Measurements from ENCODE around the gene CLK3.
"Not testable (repeated sequence)": the region's sequence is repeated elsewhere in the genome, so short reads cannot be mapped to it uniquely, and the experiment has no call there.

The CLK3 gene

DNA sequence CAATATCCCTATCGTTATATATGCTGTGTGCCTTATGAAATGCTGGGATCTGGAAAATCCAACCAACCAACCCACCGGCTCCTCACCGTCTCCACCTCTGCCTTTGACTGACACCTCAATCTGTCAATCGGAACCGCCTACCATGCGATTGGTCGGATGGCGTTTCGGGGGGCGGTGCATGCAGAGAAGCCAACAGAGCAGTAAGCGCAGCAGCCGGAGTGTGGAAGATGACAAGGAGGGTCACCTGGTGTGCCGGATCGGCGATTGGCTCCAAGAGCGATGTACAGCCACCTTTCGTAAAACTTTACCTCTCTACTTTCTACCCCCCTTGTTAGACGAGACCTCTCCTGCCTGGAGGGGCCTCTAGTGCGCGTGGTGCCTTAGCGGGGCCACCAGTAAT lies 6.3 kb downstream of the CLK3 start:
- DNase-seq = no peak

DNA sequence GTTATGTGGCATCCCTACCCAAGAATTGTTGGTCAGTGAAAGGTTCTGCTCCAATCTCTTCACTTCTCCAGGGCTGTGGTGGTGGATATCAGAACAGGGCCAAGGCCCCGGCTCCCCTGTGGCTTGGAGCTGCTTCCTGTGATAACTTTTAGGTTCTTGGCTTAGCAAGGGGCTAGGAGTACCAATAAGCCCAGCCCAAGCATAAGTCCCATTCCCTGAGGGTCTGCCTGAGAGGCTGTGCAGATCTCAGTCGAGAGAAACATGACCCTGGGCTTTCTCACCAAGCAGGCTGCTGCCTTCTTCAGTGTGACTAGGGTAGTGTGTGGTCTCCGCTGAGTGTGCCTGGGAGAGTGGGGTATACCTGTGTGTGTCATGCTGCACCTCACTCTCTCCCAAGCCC lies 7.1 kb downstream of the CLK3 start:
- DNase-seq = no peak

- no peak for DNase-seq
These were observed 8.5 kb downstream of the CLK3 start for GRCh38 chr15:74624020-74624602.

DNA sequence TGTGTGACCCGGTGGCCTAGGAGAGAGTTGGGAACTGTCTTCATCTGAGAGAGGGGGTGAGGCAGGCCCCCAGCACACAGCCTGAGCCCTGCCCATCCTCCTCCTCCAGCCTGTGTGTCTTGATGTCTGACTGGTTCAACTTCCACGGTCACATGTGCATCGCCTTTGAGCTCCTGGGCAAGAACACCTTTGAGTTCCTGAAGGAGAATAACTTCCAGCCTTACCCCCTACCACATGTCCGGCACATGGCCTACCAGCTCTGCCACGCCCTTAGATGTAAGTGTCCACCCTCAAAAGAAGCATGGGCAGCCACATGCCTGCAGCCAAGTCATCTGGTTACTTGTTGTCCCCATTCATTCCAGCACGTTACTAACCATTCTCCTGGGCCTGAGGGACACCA lies 10.1 kb downstream of the CLK3 start:
- no peak for DNase-seq

DNA sequence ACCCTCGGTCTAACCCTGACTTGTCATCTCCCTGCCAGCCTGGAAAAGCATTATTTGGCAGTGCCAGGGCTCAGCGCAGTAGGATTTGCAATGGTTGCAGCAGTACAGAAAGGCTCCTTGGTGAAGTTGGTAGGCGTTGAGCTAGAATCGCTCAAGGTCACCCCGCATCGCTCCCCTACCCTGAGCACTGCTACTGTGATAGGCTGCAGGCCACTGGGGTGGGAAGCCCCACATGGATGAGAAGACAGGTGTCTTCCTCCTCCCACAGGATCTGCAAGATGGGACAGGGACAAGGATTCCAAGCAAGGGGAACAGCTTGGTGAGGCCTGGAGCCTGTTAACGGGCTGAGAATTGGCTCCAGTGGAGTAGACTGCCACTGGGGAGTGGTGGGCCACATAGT lies 10.7 kb downstream of the CLK3 start:
- no peak for DNase-seq

DNA sequence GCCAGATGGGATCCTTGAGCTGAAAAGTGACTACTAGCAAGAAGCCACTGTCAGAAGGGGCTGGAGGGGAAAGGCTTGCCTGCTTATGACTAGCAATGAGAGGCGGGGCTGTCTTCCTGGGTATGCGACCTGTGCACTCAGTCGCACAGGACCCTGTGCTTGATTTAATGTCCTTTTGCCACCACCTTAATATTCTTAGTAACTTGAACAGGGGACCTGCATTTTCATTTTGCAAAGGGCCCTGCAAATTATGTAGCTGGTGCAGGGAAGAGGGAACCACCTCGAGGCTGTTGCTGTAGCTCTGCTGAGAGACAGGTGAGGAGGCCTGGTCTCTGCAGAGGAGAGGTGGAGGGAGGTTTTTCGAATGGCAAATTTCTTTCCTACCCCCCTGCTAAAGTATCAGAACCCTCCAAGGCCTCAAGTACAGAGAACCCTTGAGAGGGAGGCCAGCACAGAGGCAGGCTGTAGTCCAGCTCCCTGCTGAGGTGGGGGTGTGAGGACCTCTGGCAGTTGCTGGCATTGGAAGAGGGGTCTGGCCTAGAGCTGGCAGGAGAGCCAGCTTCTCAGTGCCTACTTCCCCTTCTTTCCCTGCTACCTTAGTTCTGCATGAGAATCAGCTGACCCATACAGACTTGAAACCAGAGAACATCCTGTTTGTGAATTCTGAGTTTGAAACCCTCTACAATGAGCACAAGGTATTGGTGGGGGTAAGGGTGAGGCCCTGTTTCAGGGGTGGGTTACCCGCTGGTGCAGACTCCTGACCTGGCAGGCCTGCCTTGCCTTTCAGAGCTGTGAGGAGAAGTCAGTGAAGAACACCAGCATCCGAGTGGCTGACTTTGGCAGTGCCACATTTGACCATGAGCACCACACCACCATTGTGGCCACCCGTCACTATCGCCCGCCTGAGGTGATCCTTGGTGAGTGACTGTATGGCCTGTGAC lies 11.4 kb downstream of the CLK3 start:
- no peak for DNase-seq

DNA sequence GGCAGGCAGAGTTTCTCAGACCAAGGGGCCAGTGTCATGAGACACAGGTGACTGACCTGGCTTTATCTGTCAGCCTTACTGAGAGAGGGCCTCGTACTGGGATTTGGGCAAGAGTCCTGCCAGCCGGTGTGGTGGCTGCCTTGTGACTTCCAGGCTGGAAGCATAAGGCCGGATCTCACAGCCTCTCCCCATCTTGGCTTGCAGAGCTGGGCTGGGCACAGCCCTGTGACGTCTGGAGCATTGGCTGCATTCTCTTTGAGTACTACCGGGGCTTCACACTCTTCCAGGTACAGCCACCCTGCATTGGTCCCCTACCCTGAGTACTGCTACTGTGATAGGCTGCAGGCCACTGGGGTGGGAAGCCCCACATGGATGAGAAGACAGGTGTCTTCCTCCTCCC lies 12.1 kb downstream of the CLK3 start:
- no peak for DNase-seq

GRCh38 chr15:74628199-74628598 lies 12.6 kb downstream of the CLK3 start:
- DNase-seq = no peak

DNA sequence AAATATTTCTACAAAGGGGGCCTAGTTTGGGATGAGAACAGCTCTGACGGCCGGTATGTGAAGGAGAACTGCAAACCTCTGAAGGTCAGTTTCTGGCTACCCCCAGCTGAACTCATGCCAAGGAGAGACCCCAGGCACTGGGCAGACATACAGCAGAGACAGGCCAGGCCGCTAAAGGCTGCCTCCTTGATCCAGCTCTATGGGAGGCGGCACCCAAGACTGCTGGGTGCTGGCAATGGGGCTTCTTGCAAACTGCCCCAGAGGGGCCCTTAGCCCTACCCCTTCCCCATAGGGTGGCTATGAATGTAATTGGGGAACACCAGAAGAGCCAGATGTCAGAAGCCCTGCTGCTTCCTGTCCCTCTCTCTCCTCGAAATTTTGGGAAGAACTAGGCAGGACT lies 13.3 kb downstream of the CLK3 start:
- no peak for DNase-seq

DNA sequence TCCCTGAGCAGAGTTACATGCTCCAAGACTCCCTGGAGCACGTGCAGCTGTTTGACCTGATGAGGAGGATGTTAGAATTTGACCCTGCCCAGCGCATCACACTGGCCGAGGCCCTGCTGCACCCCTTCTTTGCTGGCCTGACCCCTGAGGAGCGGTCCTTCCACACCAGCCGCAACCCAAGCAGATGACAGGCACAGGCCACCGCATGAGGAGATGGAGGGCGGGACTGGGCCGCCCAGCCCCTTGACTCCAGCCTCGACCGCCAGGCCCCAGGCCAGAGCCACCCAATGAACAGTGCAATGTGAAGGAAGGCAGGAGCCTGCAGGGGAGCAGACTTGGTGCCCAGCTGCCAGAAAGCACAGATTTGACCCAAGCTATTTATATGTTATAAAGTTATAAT lies 14.1 kb downstream of the CLK3 start:
- not testable (repeated sequence) for DNase-seq

DNA sequence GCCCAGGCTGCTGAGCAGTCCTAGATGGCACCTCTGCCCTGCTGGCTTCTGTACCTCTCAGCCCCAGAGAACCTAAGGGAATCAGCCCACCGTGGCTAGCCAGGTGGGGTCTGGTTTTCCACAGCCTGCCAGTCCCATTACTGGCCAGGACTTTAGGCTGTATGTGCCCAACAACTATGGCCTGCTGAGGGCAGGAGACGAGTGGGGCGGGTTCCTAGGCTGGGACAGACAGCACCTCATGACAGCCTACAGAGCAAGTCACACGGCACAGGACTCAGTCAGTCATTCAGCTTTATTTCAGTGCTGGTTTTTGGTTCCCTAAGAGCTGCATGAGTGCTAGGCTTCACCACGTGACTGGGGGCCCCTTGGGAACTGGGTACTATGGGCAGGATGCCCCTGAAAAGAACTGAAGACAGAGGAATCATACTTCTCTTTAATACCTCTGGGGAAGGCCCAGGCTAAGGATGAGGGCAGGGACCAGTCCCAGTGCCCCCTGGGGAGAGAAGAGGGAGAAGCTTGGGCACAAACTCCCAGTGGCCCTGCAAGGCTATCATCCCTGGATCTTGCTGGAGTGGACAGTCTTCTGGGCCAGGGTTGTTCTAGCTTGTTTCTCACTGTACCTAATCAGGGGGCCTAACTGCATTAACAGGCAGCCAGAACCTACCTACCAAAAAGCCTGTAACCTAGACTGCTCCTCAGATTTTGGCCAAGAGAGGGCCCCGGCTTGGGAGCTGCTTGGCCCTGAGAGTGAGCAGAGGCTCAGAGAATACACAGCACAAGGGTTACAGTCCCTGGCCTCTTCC lies 14.8 kb downstream of the CLK3 start:
- no peak for DNase-seq

- no peak for DNase-seq
These were observed 15.4 kb downstream of the CLK3 start for GRCh38 chr15:74631087-74631385.

DNA sequence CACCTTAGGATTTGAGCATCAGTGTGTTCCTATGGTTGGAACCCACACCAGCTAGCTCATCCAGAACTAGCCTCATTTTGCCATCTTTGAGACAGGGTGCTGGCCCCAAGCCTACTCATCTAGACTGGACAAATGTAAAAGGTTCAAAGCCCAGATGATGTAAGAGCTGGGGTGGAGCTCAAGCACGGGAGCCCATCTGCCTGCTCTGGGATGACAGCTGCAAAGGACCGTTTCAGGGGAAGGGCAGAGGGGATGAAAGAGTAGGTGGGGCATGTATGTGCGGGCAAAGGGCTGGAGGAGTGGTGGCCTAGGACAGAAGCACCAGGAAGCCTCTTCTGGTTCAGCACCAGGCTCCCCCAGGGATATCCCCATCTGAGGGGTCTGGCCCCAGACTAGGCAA lies 15.8 kb downstream of the CLK3 start:
- DNase-seq = no peak

GRCh38 chr15:74631935-74632560 lies 16.4 kb downstream of the CLK3 start:
- DNase-seq = peak; percentile 34

- no peak for DNase-seq
These were observed 17.0 kb downstream of the CLK3 start for GRCh38 chr15:74632601-74633000.

DNA sequence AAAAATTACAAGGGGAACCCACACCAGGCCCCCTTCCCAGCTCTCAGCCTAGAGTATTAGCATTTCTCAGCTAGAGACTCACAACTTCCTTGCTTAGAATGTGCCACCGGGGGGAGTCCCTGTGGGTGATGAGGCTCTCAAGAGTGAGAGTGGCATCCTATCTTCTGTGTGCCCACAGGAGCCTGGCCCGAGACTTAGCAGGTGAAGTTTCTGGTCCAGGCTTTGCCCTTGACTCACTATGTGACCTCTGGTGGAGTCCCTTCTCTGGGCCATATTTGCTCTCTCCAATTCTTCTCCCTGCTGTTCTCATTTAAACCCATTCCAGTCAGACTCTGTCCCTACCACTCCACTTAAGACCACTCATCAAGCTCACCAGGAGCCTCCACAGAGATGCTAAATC lies 18.1 kb downstream of the CLK3 start:
- DNase-seq = no peak

DNA sequence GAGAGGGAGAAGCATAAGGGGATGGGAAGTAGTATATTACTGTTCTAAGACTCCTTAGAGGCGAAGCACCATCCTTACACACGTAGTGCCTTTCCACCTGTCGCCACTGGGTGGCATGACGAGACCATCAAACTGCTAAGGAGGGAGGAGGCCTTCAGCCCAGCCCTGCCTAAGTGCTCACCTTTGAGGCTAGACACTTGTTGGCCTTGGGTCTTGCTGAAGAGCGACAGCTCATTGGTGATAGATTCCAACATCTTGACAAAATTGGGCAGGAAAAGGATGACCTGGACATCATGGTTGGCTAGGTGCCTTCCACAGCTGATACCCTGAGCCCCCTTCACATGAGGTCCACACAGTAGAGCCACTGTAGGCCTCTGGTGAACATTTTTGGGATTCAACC lies 19.6 kb downstream of the CLK3 start:
- peak; percentile 51 for DNase-seq

DNA sequence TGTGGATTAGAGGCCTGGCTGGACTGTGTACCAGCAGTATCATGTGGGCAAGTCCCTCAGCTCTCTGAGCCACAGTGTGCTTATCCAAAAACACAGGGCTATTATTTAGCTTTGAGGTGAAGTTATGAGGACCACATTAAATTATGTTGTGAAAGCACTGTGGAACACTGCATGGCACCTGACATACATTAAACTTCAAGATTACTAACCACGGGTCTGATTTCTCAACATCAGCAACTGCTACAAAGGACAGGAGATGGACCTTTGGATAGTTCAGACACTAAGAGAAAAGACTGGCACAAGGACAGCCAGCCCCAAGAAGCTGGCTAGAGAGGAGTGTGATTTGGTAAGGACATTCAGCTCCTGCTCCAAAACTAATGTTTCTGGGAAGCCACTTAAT lies 21.3 kb downstream of the CLK3 start:
- DNase-seq = no peak

DNA sequence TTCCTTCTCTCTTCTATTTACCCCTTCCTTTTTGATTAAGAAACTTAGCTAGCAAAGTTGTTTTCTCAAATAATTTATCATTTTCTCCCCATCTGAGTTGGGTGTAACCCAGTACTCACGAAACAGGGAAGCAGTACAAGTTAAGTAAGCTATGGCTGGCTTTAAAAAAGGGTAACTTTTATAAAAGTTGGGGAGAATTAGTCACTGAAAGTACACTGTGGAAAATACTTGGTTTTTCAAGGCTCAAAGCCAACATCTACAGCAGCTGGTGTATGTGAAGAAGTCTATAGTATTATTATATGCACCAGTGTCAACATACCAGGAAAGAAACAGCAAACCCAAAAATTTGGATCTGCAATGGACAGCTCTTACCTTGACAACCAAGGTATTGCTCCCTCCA lies 25.5 kb downstream of the CLK3 start:
- DNase-seq = no peak

DNA sequence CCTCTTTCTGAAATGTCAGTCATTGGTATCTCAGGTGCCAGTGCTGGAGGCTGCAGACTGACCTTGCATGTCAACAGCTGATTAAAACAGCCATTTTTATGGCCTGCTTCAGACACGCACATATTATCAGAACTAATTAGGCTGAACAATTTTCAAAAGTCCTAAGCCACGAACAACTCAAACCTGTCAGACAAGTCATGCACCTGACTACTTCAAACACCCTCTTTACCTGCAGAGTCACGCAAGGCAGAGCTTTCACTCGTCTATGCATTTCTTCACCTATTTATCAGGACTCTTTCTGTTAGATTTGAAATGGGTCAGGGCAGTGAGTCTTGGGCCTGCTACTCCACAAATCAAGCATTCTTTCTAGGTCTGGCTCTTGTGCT lies 26.7 kb downstream of the CLK3 start:
- DNase-seq = no peak

DNA sequence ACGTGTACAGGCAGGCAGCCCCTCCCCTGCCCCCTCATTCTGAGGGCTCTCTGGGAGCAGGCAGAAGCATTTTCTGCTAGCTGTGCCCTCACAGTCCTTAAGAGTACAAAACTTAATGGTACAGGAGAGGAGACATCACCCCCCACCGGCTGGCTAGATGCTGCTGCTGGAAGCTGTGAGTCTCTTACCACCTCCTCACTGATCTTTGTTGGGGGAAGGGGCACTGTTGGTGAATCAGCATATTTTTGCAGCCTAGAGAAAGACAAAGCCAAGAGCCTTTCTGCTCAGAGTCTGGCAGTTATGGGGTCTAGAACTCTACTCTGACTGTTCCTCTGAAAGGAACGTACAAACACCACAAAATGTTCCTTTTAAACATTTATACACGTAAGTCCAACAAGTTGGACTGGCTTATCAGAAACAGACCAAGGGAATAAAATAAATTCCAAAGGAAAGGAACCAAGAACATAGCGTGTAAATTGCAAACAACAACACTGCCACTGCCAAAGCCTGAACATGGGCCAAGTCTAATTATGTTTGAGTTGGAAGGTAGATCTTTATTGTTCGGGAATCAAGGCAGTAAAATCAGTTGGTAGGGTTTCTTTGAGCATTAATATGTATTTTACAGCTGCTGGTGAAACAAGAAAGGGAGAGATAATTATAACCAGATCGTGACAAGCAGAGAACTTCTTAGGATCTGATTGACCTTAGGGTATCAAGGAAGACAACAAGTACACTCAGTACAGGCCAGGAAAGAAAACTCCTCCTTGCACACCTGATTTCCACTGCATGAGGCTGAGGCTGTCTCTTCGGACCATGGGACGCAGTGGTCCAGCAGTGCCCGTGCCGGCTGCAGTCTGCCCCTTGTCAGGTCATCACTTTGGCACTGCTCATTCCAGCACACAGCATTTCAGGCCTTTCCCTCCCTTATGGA lies 27.4 kb downstream of the CLK3 start:
- DNase-seq = no peak

- DNase-seq = no peak
These were observed 28.1 kb downstream of the CLK3 start for GRCh38 chr15:74643665-74644204.

Data from stimulated activated naive CD4-positive, alpha-beta T cell treated with Interleukin-2 at 50 U/mL for 16 hours (primary cell).